Suprapubic skin (tissue), 3 donors: ENCODE results near the gene CPSF7.

Source experiments
- POLR2A ChIP-seq, 2 donors: fragments of 450-650 bp; IDR thresholded peaks; one replicate each; pipeline ENCODE4 v1.6.1; 2017; ENCODE audit warnings: antibody characterized with exemption in 2 of 2, mild to moderate bottlenecking in 2 of 2, moderate library complexity in 2 of 2
- TF ChIP-seq, protein P1 (sequence below), 2 donors: fragments of 200-600 bp in 1 of 2; fragments of 450-650 bp in 1 of 2; sonication (generic) in 1 of 2; IDR thresholded peaks; one replicate each; pipeline ENCODE4 v1.5.1; 2016 to 2019; ENCODE audit warnings: antibody characterized with exemption in 2 of 2, mild to moderate bottlenecking in 1 of 2, moderate library complexity in 1 of 2

DNA sequence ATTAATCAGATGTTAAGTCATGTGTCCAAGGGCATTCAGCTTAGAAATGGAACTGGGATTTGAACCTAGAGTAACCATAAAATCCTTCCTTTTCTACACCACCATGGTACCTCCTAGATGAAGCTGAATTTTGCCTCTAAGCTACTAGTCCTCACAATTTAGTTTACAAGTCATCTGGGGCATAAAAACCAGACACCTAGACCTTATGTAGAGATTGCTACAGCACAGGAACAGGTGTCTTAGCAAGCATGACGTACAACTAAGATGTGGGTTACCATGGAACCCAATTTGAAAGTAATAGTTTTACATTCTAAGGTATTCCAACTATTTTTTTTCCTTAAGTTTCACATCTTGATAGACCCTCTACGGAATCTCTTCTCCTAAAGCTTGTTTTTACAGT is 28.2 kb downstream of the CPSF7 start:
- TF ChIP-seq, protein P1, sequence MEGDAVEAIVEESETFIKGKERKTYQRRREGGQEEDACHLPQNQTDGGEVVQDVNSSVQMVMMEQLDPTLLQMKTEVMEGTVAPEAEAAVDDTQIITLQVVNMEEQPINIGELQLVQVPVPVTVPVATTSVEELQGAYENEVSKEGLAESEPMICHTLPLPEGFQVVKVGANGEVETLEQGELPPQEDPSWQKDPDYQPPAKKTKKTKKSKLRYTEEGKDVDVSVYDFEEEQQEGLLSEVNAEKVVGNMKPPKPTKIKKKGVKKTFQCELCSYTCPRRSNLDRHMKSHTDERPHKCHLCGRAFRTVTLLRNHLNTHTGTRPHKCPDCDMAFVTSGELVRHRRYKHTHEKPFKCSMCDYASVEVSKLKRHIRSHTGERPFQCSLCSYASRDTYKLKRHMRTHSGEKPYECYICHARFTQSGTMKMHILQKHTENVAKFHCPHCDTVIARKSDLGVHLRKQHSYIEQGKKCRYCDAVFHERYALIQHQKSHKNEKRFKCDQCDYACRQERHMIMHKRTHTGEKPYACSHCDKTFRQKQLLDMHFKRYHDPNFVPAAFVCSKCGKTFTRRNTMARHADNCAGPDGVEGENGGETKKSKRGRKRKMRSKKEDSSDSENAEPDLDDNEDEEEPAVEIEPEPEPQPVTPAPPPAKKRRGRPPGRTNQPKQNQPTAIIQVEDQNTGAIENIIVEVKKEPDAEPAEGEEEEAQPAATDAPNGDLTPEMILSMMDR (IDR thresholded peaks at IDR 0.05): no peak
- TF ChIP-seq POLR2A (IDR thresholded peaks at IDR 0.05): no peak
